Left colon (tissue), 2 donors: Measurements from ENCODE around the gene ABCG4. TPM values are rescaled to one million over a fixed set of nuclear protein-coding genes. Genes with fewer than 3 reads are reported as not detected.
A peak's percentile ranks its signal among the peaks of the same experiment; 100 is the strongest.
"Not testable (repeated sequence)": the region's sequence is repeated elsewhere in the genome, so short reads cannot be mapped to it uniquely, and the experiment has no call there.

Source experiments
- ATAC-seq: fragments of 200-7000 bp; cut with Tn5 transposase; one replicate; pipeline ENCODE4 v1.9.1; 2020; ENCODE audit warnings: mild to moderate bottlenecking, moderate library complexity
- DNase-seq, 2 donors: peaks; one replicate each; pipeline ENCODE4 v3.0.0-alpha.2; 2020
- intact Hi-C, 2 donors: fragments of 100-400 bp; cut with DNase I in 1 of 2; cut with micrococcal nuclease in 1 of 2; formaldehyde crosslinking; loops; one replicate each; pipeline versions ENCODE4 v1.11.2 to v1.14.0; 2022; cut with DNase I, micrococcal nuclease
- total RNA-seq, 2 donors: library from RNA; stranded (reverse); fragmentation: NEBNext Ultra II Directional; extraction: Animal tissue kit (Norgen Biotek cat#: 25700); gene quantifications; one replicate each; pipeline ENCODE4 v1.2.1, GENCODE V29; 2021
- donor health status: DM: no; HTN: no; CAD: no.
- donor health status: DM: yes; HTN: yes; CAD: no.

ABCG4 gene
- total RNA-seq, 2 donors from 2014 or later = not detected

- DNase-seq (no peak), ATAC-seq (no peak)
- intact Hi-C loops = no loop called here
These were observed 23.7 kb downstream of the ABCG4 start for GRCh38 chr11:119172513-119172912.

- no peak for DNase-seq
- intact Hi-C loops = no loop called here
- no peak for ATAC-seq
These were observed 24.6 kb downstream of the ABCG4 start for GRCh38 chr11:119173453-119173852.

- intact Hi-C loops = no loop called here
- DNase-seq (no peak), ATAC-seq (peak; percentile 46)
These were observed 26.7 kb downstream of the ABCG4 start for GRCh38 chr11:119175493-119176077.

GRCh38 chr11:119178166-119178680 lies 29.4 kb downstream of the ABCG4 start:
- DNase-seq (no peak), ATAC-seq (no peak)
- intact Hi-C loops = no loop called here

GRCh38 chr11:119179342-119179741 lies 30.5 kb downstream of the ABCG4 start:
- intact Hi-C loops = no loop called here
- no peak for ATAC-seq

GRCh38 chr11:119179983-119180382 lies 31.1 kb downstream of the ABCG4 start:
- ATAC-seq (no peak), DNase-seq (no peak)
- intact Hi-C loops = no loop called here

More at GRCh38 chr11:119179342-119179741, 30.5 kb downstream of the ABCG4 start:
- DNase-seq = no peak

- DNase-seq = no peak
- intact Hi-C loops = no loop called here
- ATAC-seq = no peak
These were observed 32.2 kb downstream of the ABCG4 start for GRCh38 chr11:119180729-119181676.

- no peak for ATAC-seq
- intact Hi-C loops = no loop called here
- DNase-seq = no peak
These were observed 33.0 kb downstream of the ABCG4 start for GRCh38 chr11:119181677-119182412.

- intact Hi-C loops, ATAC-seq, DNase-seq: not testable (repeated sequence)
These were observed 35.5 kb downstream of the ABCG4 start for GRCh38 chr11:119184399-119184798.

GRCh38 chr11:119185981-119186634 lies 37.3 kb downstream of the ABCG4 start:
- ATAC-seq (peak; percentile 41), DNase-seq (peak in 1 of 2 donors; percentile 23)
- intact Hi-C loops = no loop called here

GRCh38 chr11:119187123-119187892 lies 38.5 kb downstream of the ABCG4 start:
- ATAC-seq (no peak), DNase-seq (no peak)
- intact Hi-C loops = no loop called here

- ATAC-seq = no peak
- intact Hi-C loops = no loop called here
These were observed 39.2 kb downstream of the ABCG4 start for GRCh38 chr11:119188067-119188466.

GRCh38 chr11:119188887-119189286 lies 40.0 kb downstream of the ABCG4 start:
- intact Hi-C loops = no loop called here
- DNase-seq = no peak
- ATAC-seq = no peak

More at GRCh38 chr11:119188067-119188466, 39.2 kb downstream of the ABCG4 start:
- no peak for DNase-seq

GRCh38 chr11:119189393-119189792 lies 40.5 kb downstream of the ABCG4 start:
- DNase-seq (no peak), ATAC-seq (no peak)
- intact Hi-C loops = no loop called here

GRCh38 chr11:119190531-119190930 lies 41.7 kb downstream of the ABCG4 start:
- no peak for ATAC-seq
- intact Hi-C loops = loop anchor here in 1 of 2 donors (10.0 kb wide), 1 partner anchor 46 kb away; the partner anchor contains the start of gene ABCG4
- no peak for DNase-seq

- DNase-seq = not testable (repeated sequence)
- intact Hi-C loops = loop anchor here in 1 of 2 donors (10.0 kb wide), 1 partner anchor 46 kb away; the partner anchor contains the start of gene ABCG4
- peak; percentile 59 for ATAC-seq
These were observed 42.4 kb downstream of the ABCG4 start for GRCh38 chr11:119191265-119191664.

- ATAC-seq = no peak
- DNase-seq = no peak
- intact Hi-C loops = loop anchor here in 1 of 2 donors (10.0 kb wide), 1 partner anchor 47 kb away; the partner anchor contains the start of gene ABCG4
These were observed 43.3 kb downstream of the ABCG4 start for GRCh38 chr11:119192111-119192510.

GRCh38 chr11:119193001-119193400 lies 44.1 kb downstream of the ABCG4 start:
- intact Hi-C loops = loop anchor here in 1 of 2 donors (10.0 kb wide), 1 partner anchor 48 kb away; the partner anchor contains the start of gene ABCG4
- DNase-seq (no peak), ATAC-seq (no peak)
